ENCODE measurements around the gene FER1L5. TPM values are rescaled to one million over a fixed set of nuclear protein-coding genes. Genes with fewer than 3 reads are reported as not detected.

The FER1L5 gene
- not detected in 2 replicates for total RNA-seq (2014; rRNA removed; shearing (Covaris generic))
- not detected in 2 replicates for total RNA-seq (2022)
- Bru-seq, nascent RNA: percentile 6 among the genes with signal in this experiment
- percentile 5 among the genes with signal in this experiment for BruChase-seq, experiment 1, labeled RNA remaining after a 6-hour chase
- not detected for BruChase-seq, experiment 2, labeled RNA remaining after a 2-hour chase
- long read RNA-seq, partial matches to known transcripts: 0 of 1 reads
- long read RNA-seq, other reads (novel, unspliced or antisense): 1 of 1 reads

- no peak for TF ChIP-seq CTCF (conservative IDR thresholded peaks at IDR 0.05; ENCODE audit: low read length)
- TF ChIP-seq EZH2phosphoT487 (IDR thresholded peaks at IDR 0.05; ENCODE audit: borderline replicate concordance, low read depth, low read length): no peak
- Histone ChIP-seq H4K20me1 (ENCODE audit: insufficient read depth, low read length) (no peaks in the 10 kb centered on the region), H3K4me2 (ENCODE audit: low read length) (no peak within 1 kb of the TSS), H3K4me1 (ENCODE audit: insufficient read depth, low read length, poor library complexity, severe bottlenecking) (peaks cover 6% of the 10 kb centered on the region), H3K79me2 (ENCODE audit: insufficient read depth, low read depth, low read length) (peaks cover under 1% of the 10 kb centered on the region; the same call in 1 of the 2 replicates), H3K9me2 (ENCODE audit: insufficient read depth, low read length) (no peaks in the 10 kb centered on the region), H3K4me3 (ENCODE audit: low read depth, low read length, poor library complexity, severe bottlenecking) (no peak within 1 kb of the TSS), H2AFZ (ENCODE audit: low read length) (no peak within 1 kb of the TSS), H3K9me3 (ENCODE audit: low read length) (no peaks in the 10 kb centered on the region), H3K27ac (ENCODE audit: low read depth, low read length, poor library complexity, severe bottlenecking) (no peak within 1 kb of the TSS), H3K36me3 (ENCODE audit: insufficient read depth, low read length) (no peaks in the 10 kb centered on the region)
- POLR2A ChIA-PET: no interaction called here
- intact Hi-C loops (cut with micrococcal nuclease; ENCODE audit: unreplicated experiment): no loop called here
- no peak for DNase-seq (ENCODE audit: low spot score)
- CTCF ChIA-PET (ENCODE audit: unreplicated experiment): no interaction called here
- no TSS peak for BruUV-seq (replicated peaks)
Observed at GRCh38 chr2:96642564-96643360, at the start of gene FER1L5. FER1L5 (plus strand) TSS chr2:96642764; CDS start chr2:96642837, 73 bp downstream.

- Histone ChIP-seq H3K36me3 (ENCODE audit: insufficient read depth, low read length) (peaks cover 80% of the 10 kb centered on the region), H3K4me1 (ENCODE audit: insufficient read depth, low read length, poor library complexity, severe bottlenecking) (no peaks in the 10 kb centered on the region), H2AFZ (ENCODE audit: low read length) (no peak overlapping the region), H3K4me3 (ENCODE audit: low read depth, low read length, poor library complexity, severe bottlenecking) (no peak overlapping the region), H3K27ac (ENCODE audit: low read depth, low read length, poor library complexity, severe bottlenecking) (no peak overlapping the region), H3K79me2 (ENCODE audit: insufficient read depth, low read depth, low read length) (no peaks in the 10 kb centered on the region), H4K20me1 (ENCODE audit: insufficient read depth, low read length) (no peaks in the 10 kb centered on the region), H3K4me2 (ENCODE audit: low read length) (no peak overlapping the region), H3K9me3 (ENCODE audit: low read length) (no peaks in the 10 kb centered on the region), H3K9me2 (ENCODE audit: insufficient read depth, low read length) (no peaks in the 10 kb centered on the region)
- TF ChIP-seq EZH2phosphoT487 (IDR thresholded peaks at IDR 0.05; ENCODE audit: borderline replicate concordance, low read depth, low read length): no peak
- no peak for TF ChIP-seq CTCF (conservative IDR thresholded peaks at IDR 0.05; ENCODE audit: low read length)
- ChIA-PET POLR2A (interaction anchor here (0.8 kb wide), 1 partner anchor 13 kb away, joined by 3 read pairs; no protein-coding TSS in a partner anchor), CTCF (ENCODE audit: unreplicated experiment) (interaction anchor here (0.6 kb wide), 1 partner anchor 10 kb away, joined by 4 read pairs; no protein-coding TSS in a partner anchor)
- no TSS peak for BruUV-seq (replicated peaks)
- intact Hi-C loops (cut with micrococcal nuclease; ENCODE audit: unreplicated experiment): no loop called here
- no peak for DNase-seq (ENCODE audit: low spot score)
Observed at GRCh38 chr2:96594282-96594681, 48.3 kb upstream of the FER1L5 start.
